Measurements from ENCODE around the gene PCMTD2.
"Not testable (repeated sequence)": the region's sequence is repeated elsewhere in the genome, so short reads cannot be mapped to it uniquely, and the experiment has no call there.

PCMTD2 gene

GRCh38 chr20:64258071-64258823 is 2.7 kb downstream of the PCMTD2 start:
- DNase-seq = no peak

- DNase-seq = no peak
Observed at GRCh38 chr20:64260239-64260638, 4.7 kb downstream of the PCMTD2 start.

- DNase-seq = no peak
Observed at GRCh38 chr20:64261138-64261537, 5.6 kb downstream of the PCMTD2 start.

GRCh38 chr20:64264091-64264490 is 8.5 kb downstream of the PCMTD2 start:
- DNase-seq = no peak

- DNase-seq = no peak
Observed at GRCh38 chr20:64265201-64265600, 9.7 kb downstream of the PCMTD2 start.

GRCh38 chr20:64266988-64267387 is 11.4 kb downstream of the PCMTD2 start:
- DNase-seq = no peak

- DNase-seq = no peak
Observed at GRCh38 chr20:64268174-64268573, 12.6 kb downstream of the PCMTD2 start.

- DNase-seq = no peak
Observed at GRCh38 chr20:64269604-64270411, 14.3 kb downstream of the PCMTD2 start.

- no peak for DNase-seq
Observed at GRCh38 chr20:64271636-64272035, 16.1 kb downstream of the PCMTD2 start.

GRCh38 chr20:64273109-64273508 is 17.6 kb downstream of the PCMTD2 start:
- no peak for DNase-seq

- DNase-seq = no peak
Observed at GRCh38 chr20:64276817-64277216, 21.3 kb downstream of the PCMTD2 start.

- no peak for DNase-seq
Observed at GRCh38 chr20:64277571-64278316, 22.2 kb downstream of the PCMTD2 start.

GRCh38 chr20:64278317-64278681 is 22.8 kb downstream of the PCMTD2 start:
- no peak for DNase-seq

- no peak for DNase-seq
Observed at GRCh38 chr20:64279826-64280459, 24.4 kb downstream of the PCMTD2 start.

- DNase-seq = no peak
Observed at GRCh38 chr20:64280460-64280843, 24.9 kb downstream of the PCMTD2 start.

GRCh38 chr20:64283646-64284045 is 28.1 kb downstream of the PCMTD2 start:
- no peak for DNase-seq

GRCh38 chr20:64285579-64286446 is 30.3 kb downstream of the PCMTD2 start:
- DNase-seq = peak; percentile 97

GRCh38 chr20:64286447-64287263 is 31.1 kb downstream of the PCMTD2 start:
- DNase-seq = not testable (repeated sequence)

- not testable (repeated sequence) for DNase-seq
Observed at GRCh38 chr20:64287264-64287590, 31.7 kb downstream of the PCMTD2 start.

- not testable (repeated sequence) for DNase-seq
Observed at GRCh38 chr20:64292167-64292566, 36.6 kb downstream of the PCMTD2 start.

GRCh38 chr20:64303086-64303485 is 47.5 kb downstream of the PCMTD2 start:
- DNase-seq = not testable (repeated sequence)
